ENCODE measurements around the gene WDHD1. TPM values are rescaled to one million over a fixed set of nuclear protein-coding genes. Genes with fewer than 3 reads are reported as not detected.
"Not testable (repeated sequence)": the region's sequence is repeated elsewhere in the genome, so short reads cannot be mapped to it uniquely, and the experiment has no call there.

Gene WDHD1
- total RNA-seq, 2 experiments from 2014 or later = 1.8 to 2.2 TPM

DNA sequence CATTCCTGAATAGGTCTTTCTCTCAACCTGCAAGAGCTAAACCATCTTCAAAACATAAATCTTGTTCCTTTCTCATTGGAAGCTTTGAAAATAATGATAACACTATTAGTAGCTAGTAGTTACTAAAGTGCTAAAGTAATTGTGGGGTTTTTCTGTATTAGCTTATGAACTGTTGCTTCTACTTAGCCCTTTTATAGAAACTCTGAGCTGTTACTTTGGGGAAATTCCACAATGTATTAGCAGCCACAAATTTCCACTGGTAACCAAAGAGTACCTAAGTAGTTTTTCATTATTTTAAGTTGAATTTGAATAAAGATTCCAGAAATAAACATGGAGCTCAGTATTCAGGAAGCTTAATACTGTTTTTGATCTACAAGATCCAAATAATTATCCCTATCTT lies 18.2 kb upstream of the WDHD1 start:
- ChIA-PET POLR2A (interaction anchor here (0.9 kb wide), 1 partner anchor 18 kb away, joined by 3 read pairs; the partner anchor contains the start of genes SOCS4 and WDHD1), CTCF (interaction anchor here (4.9 kb wide), 1 partner anchor 17 kb away, joined by 16 read pairs; the partner anchor contains the start of genes SOCS4 and WDHD1)
- Histone ChIP-seq H3K36me3 (ENCODE audit: insufficient read depth, low read length) (peaks cover 19% of the 10 kb centered on the region), H3K9me3 (ENCODE audit: control insufficient read depth in 1 of 2, insufficient read depth in 1 of 2, low read length in 2 of 2) (no peaks in the 10 kb centered on the region), H3K4me1 (ENCODE audit: insufficient read depth, low read length) (no peaks in the 10 kb centered on the region), H3K27me3 (ENCODE audit: control insufficient read depth in 1 of 2, insufficient read depth in 2 of 2, low read length in 2 of 2) (no peaks in the 10 kb centered on the region), H3K4me3 (ENCODE audit: low read length) (no peak overlapping the region), H3K27ac (ENCODE audit: low read depth in 1 of 2, low read length in 2 of 2) (no peak overlapping the region)
- H3K27me3 Mint-ChIP-seq = no peaks in the 10 kb centered on the region
- H3K4me3 Mint-ChIP-seq = no peak overlapping the region
- no peak overlapping the region for H3K27ac Mint-ChIP-seq
- no peaks in the 10 kb centered on the region for H3K9me3 Mint-ChIP-seq
- H3K36me3 Mint-ChIP-seq (ENCODE audit: low read depth) = peaks cover 22% of the 10 kb centered on the region
- TF ChIP-seq, protein P1, sequence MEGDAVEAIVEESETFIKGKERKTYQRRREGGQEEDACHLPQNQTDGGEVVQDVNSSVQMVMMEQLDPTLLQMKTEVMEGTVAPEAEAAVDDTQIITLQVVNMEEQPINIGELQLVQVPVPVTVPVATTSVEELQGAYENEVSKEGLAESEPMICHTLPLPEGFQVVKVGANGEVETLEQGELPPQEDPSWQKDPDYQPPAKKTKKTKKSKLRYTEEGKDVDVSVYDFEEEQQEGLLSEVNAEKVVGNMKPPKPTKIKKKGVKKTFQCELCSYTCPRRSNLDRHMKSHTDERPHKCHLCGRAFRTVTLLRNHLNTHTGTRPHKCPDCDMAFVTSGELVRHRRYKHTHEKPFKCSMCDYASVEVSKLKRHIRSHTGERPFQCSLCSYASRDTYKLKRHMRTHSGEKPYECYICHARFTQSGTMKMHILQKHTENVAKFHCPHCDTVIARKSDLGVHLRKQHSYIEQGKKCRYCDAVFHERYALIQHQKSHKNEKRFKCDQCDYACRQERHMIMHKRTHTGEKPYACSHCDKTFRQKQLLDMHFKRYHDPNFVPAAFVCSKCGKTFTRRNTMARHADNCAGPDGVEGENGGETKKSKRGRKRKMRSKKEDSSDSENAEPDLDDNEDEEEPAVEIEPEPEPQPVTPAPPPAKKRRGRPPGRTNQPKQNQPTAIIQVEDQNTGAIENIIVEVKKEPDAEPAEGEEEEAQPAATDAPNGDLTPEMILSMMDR (IDR thresholded peaks at IDR 0.05) = no peak
- DNase-seq = no peak
- intact Hi-C loops (cut with DNase I, micrococcal nuclease) = no loop called here
- no peak for ATAC-seq (ENCODE audit: poor library complexity)
- H3K4me1 Mint-ChIP-seq (ENCODE audit: low read depth) = no peaks in the 10 kb centered on the region

DNA sequence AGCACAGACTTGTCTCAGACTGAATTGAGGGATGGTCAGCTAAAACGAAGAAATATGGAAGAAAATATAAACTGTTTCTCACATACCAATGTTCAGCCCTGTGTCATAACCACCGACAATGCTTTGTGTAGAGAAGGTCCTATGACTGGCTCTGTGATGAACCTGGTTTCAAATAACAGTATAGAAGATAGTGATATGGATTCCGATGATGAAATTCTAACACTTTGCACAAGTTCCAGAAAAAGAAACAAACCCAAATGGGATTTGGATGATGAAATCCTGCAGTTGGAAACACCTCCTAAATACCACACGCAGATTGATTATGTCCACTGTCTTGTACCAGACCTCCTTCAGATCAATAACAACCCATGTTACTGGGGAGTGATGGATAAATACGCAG lies 16.6 kb upstream of the WDHD1 start:
- Mint-ChIP-seq H3K4me1 (ENCODE audit: low read depth) (no peaks in the 10 kb centered on the region), H3K9me3 (no peaks in the 10 kb centered on the region), H3K36me3 (ENCODE audit: low read depth) (peaks cover 36% of the 10 kb centered on the region), H3K4me3 (no peak overlapping the region), H3K27me3 (no peaks in the 10 kb centered on the region), H3K27ac (no peak overlapping the region)
- TF ChIP-seq, protein P1 (IDR thresholded peaks at IDR 0.05) = no peak
- no peak for ATAC-seq (ENCODE audit: poor library complexity)
- POLR2A ChIA-PET = interaction anchor here (2.0 kb wide), 2 partner anchors 8 to 17 kb away, joined by 5 to 8 read pairs; partner anchors contain the start of genes MAPK1IP1L, SOCS4 and WDHD1
- H3K4me1 ChIP-seq (ENCODE audit: insufficient read depth, low read length) = no peaks in the 10 kb centered on the region
- H3K36me3 ChIP-seq (ENCODE audit: insufficient read depth, low read length) = peaks cover 25% of the 10 kb centered on the region
- no peak for DNase-seq
- no peaks in the 10 kb centered on the region for H3K9me3 ChIP-seq (ENCODE audit: control insufficient read depth in 1 of 2, insufficient read depth in 1 of 2, low read length in 2 of 2)
- H3K27ac ChIP-seq (ENCODE audit: low read depth in 1 of 2, low read length in 2 of 2) = no peak overlapping the region
- no peak overlapping the region for H3K4me3 ChIP-seq (ENCODE audit: low read length)
- intact Hi-C loops (cut with DNase I, micrococcal nuclease) = no loop called here
- no peaks in the 10 kb centered on the region for H3K27me3 ChIP-seq (ENCODE audit: control insufficient read depth in 1 of 2, insufficient read depth in 2 of 2, low read length in 2 of 2)
- CTCF ChIA-PET = interaction anchor here (2.6 to 4.9 kb wide), 2 partner anchors 8 to 15 kb away, joined by 15 to 16 read pairs; partner anchors contain the start of genes MAPK1IP1L, SOCS4 and WDHD1

- Histone ChIP-seq H3K4me1 (ENCODE audit: insufficient read depth, low read length) (no peaks in the 10 kb centered on the region), H3K9me3 (ENCODE audit: control insufficient read depth in 1 of 2, insufficient read depth in 1 of 2, low read length in 2 of 2) (no peaks in the 10 kb centered on the region), H3K36me3 (ENCODE audit: insufficient read depth, low read length) (peaks cover 38% of the 10 kb centered on the region), H3K4me3 (ENCODE audit: low read length) (no peak overlapping the region), H3K27me3 (ENCODE audit: control insufficient read depth in 1 of 2, insufficient read depth in 2 of 2, low read length in 2 of 2) (no peaks in the 10 kb centered on the region), H3K27ac (ENCODE audit: low read depth in 1 of 2, low read length in 2 of 2) (no peak overlapping the region)
- ChIA-PET POLR2A (no interaction called here), CTCF (interaction anchor here (1.6 kb wide), 1 partner anchor 12 kb away, joined by 5 read pairs; the partner anchor contains the start of gene WDHD1)
- H3K36me3 Mint-ChIP-seq (ENCODE audit: low read depth) = peaks cover 68% of the 10 kb centered on the region
- DNase-seq = no peak
- no peak overlapping the region for H3K4me3 Mint-ChIP-seq
- no peaks in the 10 kb centered on the region for H3K4me1 Mint-ChIP-seq (ENCODE audit: low read depth)
- no peaks in the 10 kb centered on the region for H3K27me3 Mint-ChIP-seq
- intact Hi-C loops (cut with DNase I, micrococcal nuclease) = no loop called here
- TF ChIP-seq, protein P1 (IDR thresholded peaks at IDR 0.05) = no peak
- no peaks in the 10 kb centered on the region for H3K9me3 Mint-ChIP-seq
- ATAC-seq (ENCODE audit: poor library complexity) = no peak
- no peak overlapping the region for H3K27ac Mint-ChIP-seq
Measured at GRCh38 chr14:55038708-55039107, 11.8 kb upstream of the WDHD1 start.

DNA sequence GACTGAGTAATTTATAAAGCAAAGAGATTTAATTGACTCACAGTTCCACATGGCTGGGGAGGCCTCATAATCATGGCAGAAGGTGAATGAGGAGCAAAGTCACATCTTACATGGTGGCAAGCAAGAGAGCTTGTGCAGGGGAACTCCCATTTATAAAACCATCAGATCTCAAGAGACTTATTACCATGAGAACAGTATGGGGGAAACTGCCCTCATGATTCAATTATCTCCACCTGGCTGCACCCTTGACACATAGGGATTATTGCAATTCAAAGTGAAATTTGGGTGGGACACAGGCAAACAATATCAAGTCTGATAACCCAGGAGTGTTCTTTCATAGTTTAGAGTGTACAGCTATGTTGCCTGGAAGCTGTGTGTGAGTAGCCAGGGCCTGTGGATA lies 11.1 kb upstream of the WDHD1 start:
- H3K36me3 ChIP-seq (ENCODE audit: insufficient read depth, low read length) = peaks cover 32% of the 10 kb centered on the region
- H3K27ac ChIP-seq (ENCODE audit: low read depth in 1 of 2, low read length in 2 of 2); H3K4me1 Mint-ChIP-seq (ENCODE audit: low read depth); H3K4me1 ChIP-seq (ENCODE audit: insufficient read depth, low read length); H3K9me3 Mint-ChIP-seq; H3K9me3 ChIP-seq (ENCODE audit: control insufficient read depth in 1 of 2, insufficient read depth in 1 of 2, low read length in 2 of 2); intact Hi-C loops (cut with DNase I, micrococcal nuclease); POLR2A ChIA-PET; H3K4me3 Mint-ChIP-seq; ATAC-seq (ENCODE audit: poor library complexity); DNase-seq; H3K27me3 ChIP-seq (ENCODE audit: control insufficient read depth in 1 of 2, insufficient read depth in 2 of 2, low read length in 2 of 2); H3K4me3 ChIP-seq (ENCODE audit: low read length); H3K27me3 Mint-ChIP-seq; H3K27ac Mint-ChIP-seq: not testable (repeated sequence)
- CTCF ChIA-PET = interaction anchor here (1.6 kb wide), 1 partner anchor 12 kb away, joined by 5 read pairs; the partner anchor contains the start of gene WDHD1
- H3K36me3 Mint-ChIP-seq (ENCODE audit: low read depth) = peaks cover 65% of the 10 kb centered on the region

Data from CD4-positive, alpha-beta T cell (primary cell).